ENCODE data around the gene ARHGEF2. TPM values are rescaled to one million over a fixed set of nuclear protein-coding genes. Genes with fewer than 3 reads are reported as not detected.

The ARHGEF2 gene
- total and polyA plus RNA-seq, 9 donors, result 36.3 to 221 (median 63.3) TPM

DNA sequence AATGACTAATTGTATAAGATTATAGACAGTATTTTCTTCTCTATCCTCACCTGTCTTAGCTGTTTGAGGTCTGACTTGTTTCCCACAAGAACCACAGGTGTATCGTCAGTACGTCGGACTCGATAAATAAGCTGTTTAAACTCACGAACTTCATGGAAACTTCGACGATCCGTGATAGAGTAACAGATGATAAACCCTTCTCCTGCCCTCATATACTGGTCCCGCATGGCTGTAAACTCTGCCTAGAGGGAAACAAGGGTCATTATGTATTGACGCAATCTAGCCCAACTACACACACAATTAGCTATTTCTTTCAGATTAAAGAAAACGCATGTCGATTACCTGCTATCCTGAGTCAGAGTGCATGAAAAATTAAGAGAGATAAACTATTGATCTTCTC is 74.1 kb downstream of the ARHGEF2 start:
- Histone ChIP-seq H3K27me3 (no peaks in the 10 kb centered on the region), H3K27ac (no peak overlapping the region), H3K36me3 (no peaks in the 10 kb centered on the region), H3K9me3 (no peaks in the 10 kb centered on the region), H3K4me3 (no peak overlapping the region), H3K4me1 (ENCODE audit: insufficient read depth) (no peaks in the 10 kb centered on the region)
- intact Hi-C loops (cut with DNase I), result no loop called here
- no peak for DNase-seq
- TF ChIP-seq POLR2A (IDR thresholded peaks at IDR 0.05) (no peak), CTCF (IDR thresholded peaks at IDR 0.05) (no peak), EP300 (IDR thresholded peaks at IDR 0.05) (no peak)
- WGBS, 3 donors, result 93 to 94% (median 93%) methylated on average over 12 of the region's 12 CpGs

DNA sequence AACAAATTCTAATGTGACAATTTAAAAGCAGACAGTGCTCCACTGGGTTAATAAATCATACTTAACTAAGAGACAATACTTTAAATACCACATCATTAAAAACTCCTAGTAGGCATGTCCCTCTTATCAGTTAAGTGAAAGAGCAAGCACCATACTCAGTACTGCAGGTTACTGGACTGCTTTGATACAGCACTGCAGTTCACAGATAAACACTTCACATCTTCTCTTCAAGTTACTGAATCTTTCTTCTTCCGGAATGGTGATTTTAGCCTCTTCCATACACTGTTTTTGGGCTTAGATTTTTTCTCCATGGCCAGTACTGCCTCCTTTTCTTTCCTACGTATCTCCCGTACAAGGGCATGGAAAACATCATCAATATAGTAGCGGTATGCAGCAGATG is 78.2 kb downstream of the ARHGEF2 start:
- WGBS, 3 donors, result 63 to 79% (median 67%) methylated on average over 4 of the region's 4 CpGs
- TF ChIP-seq POLR2A (IDR thresholded peaks at IDR 0.05) (no peak), EP300 (IDR thresholded peaks at IDR 0.05) (no peak), CTCF (IDR thresholded peaks at IDR 0.05) (no peak)
- H3K27me3 ChIP-seq, result no peaks in the 10 kb centered on the region
- H3K27ac ChIP-seq, result no peak overlapping the region
- no peak overlapping the region for H3K4me3 ChIP-seq
- H3K4me1 ChIP-seq (ENCODE audit: insufficient read depth), result no peaks in the 10 kb centered on the region
- H3K9me3 ChIP-seq, result no peaks in the 10 kb centered on the region
- intact Hi-C loops (cut with DNase I), result no loop called here
- DNase-seq, result no peak
- H3K36me3 ChIP-seq, result no peaks in the 10 kb centered on the region

DNA sequence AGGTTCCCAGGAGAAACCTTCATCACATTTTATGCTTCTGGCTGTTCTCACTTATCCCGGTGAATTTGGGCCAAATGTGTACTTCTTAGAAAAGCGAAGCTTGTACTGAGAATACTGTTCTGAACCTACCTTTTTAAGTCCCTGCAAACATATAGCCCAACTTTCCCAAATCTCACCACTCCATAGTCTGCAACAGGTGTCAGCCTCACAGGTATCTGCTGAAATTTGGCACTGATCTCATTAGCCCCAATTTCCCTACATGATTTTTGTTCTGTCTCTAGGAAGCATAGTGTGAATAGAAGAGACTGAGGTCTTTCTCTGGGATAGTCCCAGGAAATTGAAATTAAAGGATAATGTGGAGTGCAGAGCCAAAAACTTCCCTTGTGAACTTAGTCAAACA is 78.7 kb downstream of the ARHGEF2 start:
- 91 to 95% (median 94%) methylated on average over 2 of the region's 2 CpGs for WGBS, 3 donors
- TF ChIP-seq EP300 (IDR thresholded peaks at IDR 0.05) (no peak), POLR2A (IDR thresholded peaks at IDR 0.05) (no peak), CTCF (IDR thresholded peaks at IDR 0.05) (no peak)
- DNase-seq, result no peak
- Histone ChIP-seq H3K27me3 (no peaks in the 10 kb centered on the region), H3K36me3 (no peaks in the 10 kb centered on the region), H3K4me3 (no peak overlapping the region), H3K9me3 (no peaks in the 10 kb centered on the region), H3K27ac (no peak overlapping the region), H3K4me1 (ENCODE audit: insufficient read depth) (no peaks in the 10 kb centered on the region)
- intact Hi-C loops (cut with DNase I), result no loop called here

DNA sequence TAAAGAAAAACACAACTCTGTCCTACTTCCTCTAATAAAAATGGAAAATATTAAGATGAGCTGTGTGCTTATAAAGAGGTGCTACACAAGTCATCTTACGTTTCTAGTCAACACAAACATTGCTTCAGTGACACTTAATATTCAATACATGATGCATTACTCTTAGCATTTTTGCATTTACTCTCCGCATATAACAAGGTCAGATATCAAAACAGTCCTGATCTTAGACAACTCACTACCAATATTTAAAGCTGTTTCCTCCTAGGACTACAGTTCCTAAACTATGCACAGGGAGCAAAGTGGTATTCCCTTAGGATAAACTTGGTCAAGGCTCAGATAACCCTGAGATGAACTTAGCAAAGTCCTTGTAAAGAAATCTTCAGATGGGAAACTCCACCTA is 79.5 kb downstream of the ARHGEF2 start:
- intact Hi-C loops (cut with DNase I), result no loop called here
- Histone ChIP-seq H3K4me1 (ENCODE audit: insufficient read depth) (no peaks in the 10 kb centered on the region), H3K4me3 (no peak overlapping the region), H3K27me3 (no peaks in the 10 kb centered on the region), H3K36me3 (no peaks in the 10 kb centered on the region), H3K9me3 (no peaks in the 10 kb centered on the region), H3K27ac (no peak overlapping the region)
- 54 to 71% (median 60%) methylated on average over 2 of the region's 2 CpGs for WGBS, 3 donors
- DNase-seq, result no peak
- TF ChIP-seq POLR2A (IDR thresholded peaks at IDR 0.05) (no peak), CTCF (IDR thresholded peaks at IDR 0.05) (no peak), EP300 (IDR thresholded peaks at IDR 0.05) (no peak)

DNA sequence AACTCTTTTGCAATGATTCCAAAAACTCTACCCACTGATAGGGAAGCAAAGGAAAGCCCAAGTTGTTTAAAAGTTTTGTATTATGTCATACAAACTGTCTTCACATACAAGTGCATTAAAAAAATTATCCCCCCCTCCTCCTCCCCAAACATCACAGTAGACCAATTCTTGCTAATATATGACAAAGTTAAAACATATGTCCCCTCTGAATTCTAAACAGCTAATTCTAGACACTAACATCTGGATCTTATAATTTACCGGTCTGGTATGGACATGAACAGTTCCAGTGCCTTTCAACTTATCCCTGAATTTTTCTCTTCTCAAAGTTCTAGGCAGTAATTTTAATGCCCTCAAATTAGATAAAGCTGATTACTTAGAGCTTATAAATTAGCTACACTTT is 80.6 kb downstream of the ARHGEF2 start:
- no peak for DNase-seq
- Histone ChIP-seq H3K4me3 (no peak overlapping the region), H3K4me1 (ENCODE audit: insufficient read depth) (no peaks in the 10 kb centered on the region), H3K36me3 (no peaks in the 10 kb centered on the region), H3K27ac (no peak overlapping the region), H3K27me3 (no peaks in the 10 kb centered on the region), H3K9me3 (no peaks in the 10 kb centered on the region)
- TF ChIP-seq CTCF (IDR thresholded peaks at IDR 0.05) (no peak), POLR2A (IDR thresholded peaks at IDR 0.05) (no peak), EP300 (IDR thresholded peaks at IDR 0.05) (no peak)
- intact Hi-C loops (cut with DNase I), result no loop called here
- 85 to 96% (median 96%) methylated on average over 1 of the region's 1 CpG for WGBS, 3 donors

All from ovary (tissue), 9 donors.